Lower leg skin (tissue), 3 donors: ENCODE results near the gene POGZ.

Source experiments
- POLR2A ChIP-seq, 2 donors: fragments of 450-650 bp; IDR thresholded peaks; one replicate each; pipeline ENCODE4 v1.6.1; 2016 to 2017; ENCODE audit warnings: antibody characterized with exemption in 2 of 2, mild to moderate bottlenecking in 1 of 2, moderate library complexity in 1 of 2
- TF ChIP-seq, protein P1 (sequence below), 3 donors: fragments of 450-650 bp; IDR thresholded peaks; one replicate each; pipeline ENCODE4 v1.5.1; 2016; ENCODE audit warnings: antibody characterized with exemption in 3 of 3, mild to moderate bottlenecking in 3 of 3, moderate library complexity in 2 of 3

DNA sequence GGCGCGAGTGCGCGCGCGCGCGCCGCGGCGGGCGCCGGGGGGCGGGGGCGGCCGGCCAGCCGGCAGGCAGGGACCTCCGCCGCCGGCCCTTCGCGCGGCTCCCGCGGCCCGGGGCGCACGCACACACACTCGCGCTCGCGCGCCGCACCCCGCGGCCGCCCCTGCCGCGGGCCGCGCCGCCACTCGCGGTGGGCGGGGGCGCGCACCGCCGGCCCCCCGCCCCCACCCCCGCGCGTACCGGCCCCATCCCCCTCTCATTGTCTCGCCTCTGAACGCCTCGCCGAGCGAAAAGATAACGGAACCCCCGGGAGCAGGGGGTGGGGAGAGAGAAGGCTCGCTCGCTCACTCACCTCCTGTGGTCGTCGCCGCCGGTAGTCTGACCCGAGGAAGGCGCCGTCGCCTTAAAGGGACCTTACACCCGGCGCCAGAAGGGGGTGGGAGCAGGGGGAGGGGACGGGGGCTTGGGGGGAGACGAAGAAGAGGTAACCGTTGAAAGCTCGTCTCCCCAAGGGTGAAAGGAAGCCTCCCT is 428 bp downstream of the POGZ start:
- TF ChIP-seq, protein P1, sequence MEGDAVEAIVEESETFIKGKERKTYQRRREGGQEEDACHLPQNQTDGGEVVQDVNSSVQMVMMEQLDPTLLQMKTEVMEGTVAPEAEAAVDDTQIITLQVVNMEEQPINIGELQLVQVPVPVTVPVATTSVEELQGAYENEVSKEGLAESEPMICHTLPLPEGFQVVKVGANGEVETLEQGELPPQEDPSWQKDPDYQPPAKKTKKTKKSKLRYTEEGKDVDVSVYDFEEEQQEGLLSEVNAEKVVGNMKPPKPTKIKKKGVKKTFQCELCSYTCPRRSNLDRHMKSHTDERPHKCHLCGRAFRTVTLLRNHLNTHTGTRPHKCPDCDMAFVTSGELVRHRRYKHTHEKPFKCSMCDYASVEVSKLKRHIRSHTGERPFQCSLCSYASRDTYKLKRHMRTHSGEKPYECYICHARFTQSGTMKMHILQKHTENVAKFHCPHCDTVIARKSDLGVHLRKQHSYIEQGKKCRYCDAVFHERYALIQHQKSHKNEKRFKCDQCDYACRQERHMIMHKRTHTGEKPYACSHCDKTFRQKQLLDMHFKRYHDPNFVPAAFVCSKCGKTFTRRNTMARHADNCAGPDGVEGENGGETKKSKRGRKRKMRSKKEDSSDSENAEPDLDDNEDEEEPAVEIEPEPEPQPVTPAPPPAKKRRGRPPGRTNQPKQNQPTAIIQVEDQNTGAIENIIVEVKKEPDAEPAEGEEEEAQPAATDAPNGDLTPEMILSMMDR (IDR thresholded peaks at IDR 0.05), result no peak
- TF ChIP-seq POLR2A (IDR thresholded peaks at IDR 0.05), result no peak
